ENCODE results near the gene APP.

GRCh38 chr21:25893191-25893590, 277.4 kb downstream of the APP start:
- TF ChIP-seq, protein P1, sequence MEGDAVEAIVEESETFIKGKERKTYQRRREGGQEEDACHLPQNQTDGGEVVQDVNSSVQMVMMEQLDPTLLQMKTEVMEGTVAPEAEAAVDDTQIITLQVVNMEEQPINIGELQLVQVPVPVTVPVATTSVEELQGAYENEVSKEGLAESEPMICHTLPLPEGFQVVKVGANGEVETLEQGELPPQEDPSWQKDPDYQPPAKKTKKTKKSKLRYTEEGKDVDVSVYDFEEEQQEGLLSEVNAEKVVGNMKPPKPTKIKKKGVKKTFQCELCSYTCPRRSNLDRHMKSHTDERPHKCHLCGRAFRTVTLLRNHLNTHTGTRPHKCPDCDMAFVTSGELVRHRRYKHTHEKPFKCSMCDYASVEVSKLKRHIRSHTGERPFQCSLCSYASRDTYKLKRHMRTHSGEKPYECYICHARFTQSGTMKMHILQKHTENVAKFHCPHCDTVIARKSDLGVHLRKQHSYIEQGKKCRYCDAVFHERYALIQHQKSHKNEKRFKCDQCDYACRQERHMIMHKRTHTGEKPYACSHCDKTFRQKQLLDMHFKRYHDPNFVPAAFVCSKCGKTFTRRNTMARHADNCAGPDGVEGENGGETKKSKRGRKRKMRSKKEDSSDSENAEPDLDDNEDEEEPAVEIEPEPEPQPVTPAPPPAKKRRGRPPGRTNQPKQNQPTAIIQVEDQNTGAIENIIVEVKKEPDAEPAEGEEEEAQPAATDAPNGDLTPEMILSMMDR (IDR thresholded peaks at IDR 0.05; ENCODE audit: insufficient read depth, low read length) = no peak
- TF ChIP-seq POLR2AphosphoS5 (IDR thresholded peaks at IDR 0.05; ENCODE audit: low read depth) (no peak), GABPA (IDR thresholded peaks at IDR 0.05; ENCODE audit: low read depth) (no peak)
